GM18861 (cell line): ENCODE measurements around the gene TMTC1.
A peak's percentile ranks its signal among the peaks of the same experiment; 100 is the strongest.
"Not testable (repeated sequence)": the region's sequence is repeated elsewhere in the genome, so short reads cannot be mapped to it uniquely, and the experiment has no call there.

Source experiments
- ATAC-seq: cut with Tn5 transposase; IDR thresholded peaks from one replicate; pipeline ENCODE4 v1.9.1; 2021; ENCODE audit not compliant: unreplicated experiment

Gene TMTC1

DNA sequence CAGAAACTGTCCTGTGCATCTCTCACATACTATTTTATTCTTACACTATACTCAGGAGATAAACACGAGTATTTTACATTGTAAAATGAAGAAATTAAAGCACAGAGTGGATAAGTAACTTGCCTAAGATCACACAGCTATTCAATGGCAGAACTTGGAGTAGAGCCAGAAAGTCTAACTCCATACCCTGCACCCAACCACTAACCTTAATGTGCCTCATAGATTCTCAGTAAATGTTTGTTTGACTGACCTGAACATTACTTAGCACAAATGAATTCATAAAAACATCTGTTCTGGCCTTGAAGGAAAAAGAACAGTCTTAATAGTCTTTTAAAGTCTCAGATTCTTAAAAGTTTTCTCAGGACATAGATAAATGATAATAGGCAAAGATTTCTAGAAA is 202.8 kb downstream of the TMTC1 start:
- ATAC-seq: no peak

- no peak for ATAC-seq
Observed at GRCh38 chr12:29578731-29579130, 205.0 kb downstream of the TMTC1 start.

DNA sequence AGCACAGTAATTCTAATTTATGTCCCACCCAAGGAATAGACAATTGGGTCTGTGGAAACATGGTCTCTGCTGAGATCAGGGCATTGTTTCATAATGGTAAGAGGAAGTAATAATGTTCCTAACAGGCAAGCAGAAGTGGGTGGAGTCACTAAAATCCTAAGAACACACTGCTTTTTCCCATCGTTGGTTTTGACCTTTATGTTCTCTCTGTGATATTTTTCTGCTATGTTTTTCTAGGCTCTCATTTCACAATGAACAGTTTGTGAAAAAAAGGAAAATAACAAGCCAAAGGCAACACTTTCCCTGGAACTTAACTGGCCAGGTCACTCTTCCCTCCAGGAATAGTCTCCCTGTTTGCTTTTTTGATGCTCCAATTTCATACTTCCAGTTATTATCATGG is 205.7 kb downstream of the TMTC1 start:
- ATAC-seq: no peak

DNA sequence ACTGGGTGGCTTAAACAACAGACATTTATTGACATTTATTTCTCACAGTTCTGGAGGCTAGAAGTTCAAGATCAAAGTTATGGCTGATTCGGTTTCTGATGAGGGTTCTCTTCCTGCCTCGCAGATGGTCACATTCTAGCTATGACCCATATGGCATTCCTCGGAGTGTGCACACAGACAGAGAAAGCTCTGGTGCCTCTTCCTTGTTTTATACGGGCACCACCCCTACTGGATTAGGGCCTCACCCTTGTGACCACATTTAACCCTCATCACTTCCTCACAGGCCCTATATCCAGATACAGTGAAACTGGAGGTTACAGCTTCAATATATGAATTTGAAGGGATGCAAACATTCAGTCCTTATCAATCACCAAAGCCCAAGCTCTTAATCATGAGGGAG is 209.2 kb downstream of the TMTC1 start:
- ATAC-seq: no peak

DNA sequence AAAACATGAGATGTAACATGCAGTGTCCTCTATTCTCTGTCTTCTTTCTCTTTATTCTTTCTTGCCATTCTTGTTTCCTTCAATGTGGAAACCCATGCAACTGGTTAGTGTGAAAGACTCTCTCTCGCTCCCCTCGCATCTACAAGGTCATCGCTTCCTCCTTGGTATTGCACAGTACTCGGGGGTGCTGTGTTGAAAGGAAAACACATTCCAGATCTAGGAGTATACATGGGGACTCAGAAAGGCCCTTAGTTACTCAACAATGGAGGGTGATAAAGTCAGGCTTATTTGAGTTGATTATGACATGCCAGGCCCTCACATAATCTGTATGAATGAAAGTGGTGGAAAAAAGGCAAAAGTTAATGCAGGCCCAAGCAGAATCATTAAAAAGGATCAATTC is 210.8 kb downstream of the TMTC1 start:
- no peak for ATAC-seq

DNA sequence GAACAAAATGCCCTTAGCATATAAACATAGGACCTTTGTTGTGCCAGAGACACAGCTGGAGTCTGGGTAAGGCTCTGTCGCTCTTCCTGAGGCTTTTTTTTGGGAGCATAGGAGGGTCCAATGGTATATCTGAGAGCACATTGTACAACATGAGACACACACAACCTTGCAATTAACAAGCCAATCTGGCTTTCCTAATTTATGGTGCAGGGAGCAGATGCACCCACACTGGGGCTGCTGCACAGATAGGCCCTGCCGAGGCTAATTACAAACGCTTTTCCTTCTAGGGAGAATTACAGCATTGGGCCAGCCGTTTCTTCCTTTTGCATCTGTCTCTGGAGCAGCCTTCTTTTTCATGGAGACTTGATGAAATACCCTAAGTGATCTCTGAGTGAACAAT is 211.3 kb downstream of the TMTC1 start:
- ATAC-seq: no peak

GRCh38 chr12:29569132-29569757 is 214.5 kb downstream of the TMTC1 start:
- no peak for ATAC-seq

GRCh38 chr12:29566441-29566840 is 217.3 kb downstream of the TMTC1 start:
- ATAC-seq: no peak

GRCh38 chr12:29565727-29566126 is 218.0 kb downstream of the TMTC1 start:
- ATAC-seq: no peak

GRCh38 chr12:29564925-29565324 is 218.8 kb downstream of the TMTC1 start:
- ATAC-seq: no peak

DNA sequence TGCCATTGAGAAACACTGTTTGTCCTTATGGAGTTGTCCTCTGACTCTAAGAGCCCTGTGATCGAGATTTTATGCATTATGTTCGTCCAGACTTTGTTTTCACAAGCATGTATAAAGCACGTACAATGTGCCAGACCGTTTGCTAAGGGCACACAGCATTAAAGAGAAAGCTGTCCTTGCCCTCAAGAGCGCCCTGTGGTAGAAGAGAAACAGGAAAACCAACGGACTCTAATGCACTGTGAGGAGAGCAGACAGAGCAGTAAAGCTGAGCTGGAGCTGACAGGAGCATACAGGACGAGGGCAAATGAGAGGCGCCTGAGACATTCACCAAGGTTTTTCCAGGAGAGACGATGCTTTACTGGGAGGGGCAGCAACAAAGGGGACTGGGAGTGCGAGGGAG is 220.1 kb downstream of the TMTC1 start:
- peak; percentile 63 for ATAC-seq

DNA sequence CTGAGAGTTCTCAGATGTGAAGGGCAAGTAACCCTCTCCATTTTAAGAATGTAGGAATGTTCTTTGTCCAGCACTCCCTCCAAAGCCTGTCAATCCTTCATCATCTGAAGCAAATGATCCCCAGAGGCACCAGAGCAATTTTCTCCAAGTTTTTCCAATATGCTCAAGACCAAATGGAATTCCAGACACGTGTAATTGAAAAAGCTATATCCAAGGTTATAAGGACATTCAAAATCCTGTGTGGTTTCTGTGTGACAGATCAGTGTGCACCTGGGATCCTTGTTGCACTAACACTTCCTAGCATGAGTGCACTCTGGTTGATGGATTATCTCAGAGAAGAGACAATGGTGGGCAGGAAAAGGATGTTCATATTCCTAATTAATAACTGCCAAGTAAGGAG is 220.7 kb downstream of the TMTC1 start:
- ATAC-seq: no peak

- no peak for ATAC-seq
Observed at GRCh38 chr12:29562110-29562804, 221.5 kb downstream of the TMTC1 start.

GRCh38 chr12:29561664-29562071 is 222.1 kb downstream of the TMTC1 start:
- no peak for ATAC-seq

- ATAC-seq: no peak
Observed at GRCh38 chr12:29559198-29559597, 224.5 kb downstream of the TMTC1 start.

GRCh38 chr12:29556363-29556762 is 227.4 kb downstream of the TMTC1 start:
- no peak for ATAC-seq

DNA sequence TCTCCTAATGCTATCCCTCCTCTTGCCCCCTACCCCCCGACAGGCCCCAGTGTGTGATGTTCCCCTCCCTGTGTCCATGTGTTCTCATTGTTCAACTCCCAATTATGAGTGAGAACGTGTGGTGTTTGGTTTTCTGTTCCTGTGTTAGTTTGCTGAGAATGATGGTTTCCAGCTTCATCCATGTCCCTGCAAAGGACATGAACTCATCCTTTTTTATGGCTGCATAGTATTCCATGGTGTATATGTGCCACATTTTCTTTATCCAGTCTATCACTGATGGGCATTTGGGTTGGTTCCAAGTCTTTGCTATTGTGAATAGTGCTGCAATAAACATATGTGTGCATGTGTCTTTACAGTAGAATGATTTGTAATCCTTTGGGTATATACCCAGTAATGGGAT is 228.3 kb downstream of the TMTC1 start:
- ATAC-seq: not testable (repeated sequence)

GRCh38 chr12:29552994-29553748 is 230.6 kb downstream of the TMTC1 start:
- no peak for ATAC-seq

GRCh38 chr12:29552324-29552927 is 231.3 kb downstream of the TMTC1 start:
- ATAC-seq: peak; percentile 89

GRCh38 chr12:29551812-29552211 is 231.9 kb downstream of the TMTC1 start:
- ATAC-seq: no peak

DNA sequence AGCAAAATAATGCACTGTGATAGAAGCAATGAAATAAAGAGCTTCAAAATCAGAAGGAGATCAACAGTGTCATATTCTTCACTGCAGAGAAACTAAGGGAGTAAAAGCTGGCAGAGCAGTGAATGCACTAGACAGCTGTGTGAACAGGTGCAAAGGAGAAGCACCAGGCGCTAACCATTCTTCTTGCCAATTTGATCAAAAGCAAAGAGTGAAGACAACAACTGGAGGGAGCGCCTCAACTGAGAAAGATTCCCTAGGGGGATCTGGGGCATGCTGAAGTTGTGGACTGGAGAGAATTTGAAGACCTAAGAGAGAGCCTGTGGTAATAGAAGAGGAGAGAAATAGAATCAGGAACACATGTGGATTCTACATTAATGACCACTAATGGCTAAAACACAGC is 235.9 kb downstream of the TMTC1 start:
- ATAC-seq: no peak

- ATAC-seq: no peak
Observed at GRCh38 chr12:29547151-29547632, 236.6 kb downstream of the TMTC1 start.
